HG02571 (cell line): ENCODE measurements around the gene STAC.
"Not testable (repeated sequence)": the region's sequence is repeated elsewhere in the genome, so short reads cannot be mapped to it uniquely, and the experiment has no call there.

Experiments
- ATAC-seq: cut with Tn5 transposase; IDR thresholded peaks from one replicate; pipeline ENCODE4 v1.9.1; 2021; ENCODE audit warnings: mild to moderate bottlenecking, moderate library complexity; ENCODE audit not compliant: unreplicated experiment

STAC gene

GRCh38 chr3:36562945-36563344, 182.6 kb downstream of the STAC start:
- no peak for ATAC-seq

GRCh38 chr3:36575241-36575640, 194.9 kb downstream of the STAC start:
- ATAC-seq: no peak

GRCh38 chr3:36578418-36578817, 198.1 kb downstream of the STAC start:
- ATAC-seq: not testable (repeated sequence)

GRCh38 chr3:36579746-36580145, 199.4 kb downstream of the STAC start:
- ATAC-seq: no peak

DNA sequence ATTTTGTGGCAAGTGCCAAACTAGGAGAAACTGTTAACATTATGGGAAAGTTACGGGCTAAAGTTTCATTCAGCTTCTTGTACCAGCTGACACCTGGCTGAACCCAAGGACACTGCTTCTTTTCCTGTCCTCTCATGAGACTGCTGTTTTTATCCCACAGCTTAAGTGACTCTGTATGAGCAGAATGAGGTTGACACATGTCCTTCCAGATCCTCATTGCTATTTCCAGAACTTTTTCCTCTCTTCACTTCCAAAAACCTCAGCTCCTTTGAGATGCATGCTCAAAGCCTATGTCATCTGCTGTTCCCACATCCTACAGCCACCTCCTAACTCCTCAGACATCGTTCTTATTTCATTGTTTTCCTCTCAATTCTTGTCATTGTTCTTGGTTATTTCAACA, 200.4 kb downstream of the STAC start:
- ATAC-seq: no peak

DNA sequence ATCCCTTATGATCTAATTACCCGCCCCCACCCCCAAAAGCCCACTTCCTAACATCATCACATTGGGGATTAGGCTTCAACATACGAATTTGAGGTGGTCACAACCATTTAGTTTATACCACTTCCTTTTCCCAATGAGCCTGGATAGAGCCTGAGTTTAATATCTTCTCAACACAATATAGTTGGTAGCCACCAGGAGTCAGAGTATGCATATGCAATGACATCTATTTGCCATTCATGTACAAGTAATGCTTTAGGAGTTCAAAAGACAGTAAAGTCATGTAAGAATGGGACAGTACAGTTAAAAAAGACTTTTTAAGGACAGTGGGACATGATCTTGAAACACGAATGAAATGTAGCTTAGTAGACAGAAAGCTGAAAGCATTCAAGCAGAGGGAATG, 211.7 kb downstream of the STAC start:
- no peak for ATAC-seq

GRCh38 chr3:36595511-36595910, 215.2 kb downstream of the STAC start:
- no peak for ATAC-seq

GRCh38 chr3:36596419-36596818, 216.1 kb downstream of the STAC start:
- ATAC-seq: no peak

GRCh38 chr3:36597422-36597821, 217.1 kb downstream of the STAC start:
- no peak for ATAC-seq
